ENCODE results near the gene NOC4L. TPM values are rescaled to one million over a fixed set of nuclear protein-coding genes. Genes with fewer than 3 reads are reported as not detected.

NOC4L gene
- total RNA-seq, 1 experiment from 2014 or later, result 41.4 TPM

DNA sequence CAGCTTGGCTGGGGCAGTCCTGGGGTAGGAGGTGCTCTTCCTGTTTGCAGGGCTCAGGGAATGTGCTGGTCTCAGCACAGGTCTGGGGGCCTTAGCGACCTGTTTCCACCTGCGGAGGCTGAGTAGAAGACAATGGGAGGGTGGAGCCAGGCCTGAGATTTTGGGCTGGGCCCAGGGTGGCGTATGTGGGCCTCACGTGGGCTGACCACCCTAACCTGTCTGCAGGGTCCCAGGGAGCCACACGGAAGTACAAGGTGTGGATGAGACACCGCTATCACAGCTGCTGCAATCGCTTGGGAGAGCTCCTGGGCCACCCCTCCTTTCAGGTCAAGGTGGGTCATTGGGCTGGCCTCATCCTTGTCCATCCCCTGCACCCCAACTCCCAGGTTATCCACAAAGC lies 1.1 kb downstream of the NOC4L start:
- no peaks in the 10 kb centered on the region for H3K9me3 Mint-ChIP-seq
- peaks cover 10% of the 10 kb centered on the region for H3K4me1 Mint-ChIP-seq
- peaks cover 7% of the 10 kb centered on the region for H3K36me3 Mint-ChIP-seq
- peak overlapping the region; percentile 78 for H3K4me3 Mint-ChIP-seq
- no peaks in the 10 kb centered on the region for H3K27me3 Mint-ChIP-seq (ENCODE audit: low read depth)
- DNase-seq (ENCODE audit: low spot score) (no peak), ATAC-seq (no peak)
- ChIA-PET POLR2A (no interaction called here), CTCF (interaction anchor here (1.0 kb wide), 1 partner anchor 9 kb away, joined by 4 read pairs; no protein-coding TSS in a partner anchor)
- no peak overlapping the region for H3K27ac Mint-ChIP-seq
- no peak for TF ChIP-seq ZNF138 (CRISPR knock-in tag; conservative IDR thresholded peaks at IDR 0.05)
- no peak for TF ChIP-seq ZNF263 (CRISPR knock-in tag; IDR thresholded peaks at IDR 0.05; ENCODE audit: low read depth)
- no peak for TF ChIP-seq MLX (CRISPR knock-in tag; IDR thresholded peaks at IDR 0.05)

DNA sequence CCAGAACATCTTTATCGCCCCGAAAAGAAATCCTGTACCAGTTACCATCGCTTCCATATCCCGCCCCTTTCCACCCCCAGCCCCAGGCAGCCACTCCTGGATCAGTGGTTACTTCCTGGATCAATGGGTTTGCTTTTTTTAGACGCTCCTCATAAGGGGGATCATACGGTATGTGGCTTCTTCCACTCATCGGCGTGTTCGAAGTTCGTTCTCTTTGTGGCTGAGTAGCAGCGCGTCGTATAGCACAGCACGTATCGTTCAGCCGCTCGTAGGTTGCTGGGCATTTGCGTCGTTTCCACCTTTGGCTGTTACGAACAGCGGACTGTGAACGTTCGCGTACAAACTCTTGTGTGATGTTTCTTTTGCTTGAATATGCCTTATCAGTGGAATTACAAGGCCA lies 1.8 kb downstream of the NOC4L start:
- ChIA-PET CTCF (no interaction called here), POLR2A (no interaction called here)
- Mint-ChIP-seq H3K9me3 (no peaks in the 10 kb centered on the region), H3K4me1 (peaks cover 10% of the 10 kb centered on the region), H3K4me3 (peak overlapping the region; percentile 78), H3K27ac (no peak overlapping the region), H3K27me3 (ENCODE audit: low read depth) (no peaks in the 10 kb centered on the region), H3K36me3 (peaks cover 7% of the 10 kb centered on the region)
- TF ChIP-seq FOXK1 (CRISPR knock-in tag; IDR thresholded peaks at IDR 0.05), result no peak
- TF ChIP-seq ZNF396 (CRISPR knock-in tag; IDR thresholded peaks at IDR 0.05; ENCODE audit: borderline replicate concordance), result no peak
- no peak for TF ChIP-seq ZNF317 (CRISPR knock-in tag; IDR thresholded peaks at IDR 0.05; ENCODE audit: borderline replicate concordance, low read depth)
- no peak for TF ChIP-seq ZBTB43 (CRISPR knock-in tag; IDR thresholded peaks at IDR 0.05)
- TF ChIP-seq CBFB (CRISPR knock-in tag; IDR thresholded peaks at IDR 0.05; ENCODE audit: low read depth), result no peak
- TF ChIP-seq ZNF512 (CRISPR knock-in tag; IDR thresholded peaks at IDR 0.05; ENCODE audit: borderline replicate concordance), result no peak
- TF ChIP-seq ZBTB21 (CRISPR knock-in tag; IDR thresholded peaks at IDR 0.05; ENCODE audit: borderline replicate concordance), result no peak
- TF ChIP-seq, protein P1, sequence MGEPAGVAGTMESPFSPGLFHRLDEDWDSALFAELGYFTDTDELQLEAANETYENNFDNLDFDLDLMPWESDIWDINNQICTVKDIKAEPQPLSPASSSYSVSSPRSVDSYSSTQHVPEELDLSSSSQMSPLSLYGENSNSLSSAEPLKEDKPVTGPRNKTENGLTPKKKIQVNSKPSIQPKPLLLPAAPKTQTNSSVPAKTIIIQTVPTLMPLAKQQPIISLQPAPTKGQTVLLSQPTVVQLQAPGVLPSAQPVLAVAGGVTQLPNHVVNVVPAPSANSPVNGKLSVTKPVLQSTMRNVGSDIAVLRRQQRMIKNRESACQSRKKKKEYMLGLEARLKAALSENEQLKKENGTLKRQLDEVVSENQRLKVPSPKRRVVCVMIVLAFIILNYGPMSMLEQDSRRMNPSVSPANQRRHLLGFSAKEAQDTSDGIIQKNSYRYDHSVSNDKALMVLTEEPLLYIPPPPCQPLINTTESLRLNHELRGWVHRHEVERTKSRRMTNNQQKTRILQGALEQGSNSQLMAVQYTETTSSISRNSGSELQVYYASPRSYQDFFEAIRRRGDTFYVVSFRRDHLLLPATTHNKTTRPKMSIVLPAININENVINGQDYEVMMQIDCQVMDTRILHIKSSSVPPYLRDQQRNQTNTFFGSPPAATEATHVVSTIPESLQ (CRISPR knock-in tag; IDR thresholded peaks at IDR 0.05), result no peak
- TF ChIP-seq ZNF263 (CRISPR knock-in tag; IDR thresholded peaks at IDR 0.05; ENCODE audit: low read depth), result no peak
- no peak for TF ChIP-seq E2F5 (CRISPR knock-in tag; IDR thresholded peaks at IDR 0.05)
- no peak for TF ChIP-seq SP1 (CRISPR knock-in tag; conservative IDR thresholded peaks at IDR 0.05)
- TF ChIP-seq TCF7 (CRISPR knock-in tag; IDR thresholded peaks at IDR 0.05; ENCODE audit: low read depth), result no peak
- no peak for TF ChIP-seq NR3C1 (CRISPR knock-in tag; conservative IDR thresholded peaks at IDR 0.05; ENCODE audit: low read depth)
- TF ChIP-seq GRHL2 (CRISPR knock-in tag; IDR thresholded peaks at IDR 0.05; ENCODE audit: insufficient replicate concordance, severe bottlenecking), result no peak
- TF ChIP-seq, protein P2, sequence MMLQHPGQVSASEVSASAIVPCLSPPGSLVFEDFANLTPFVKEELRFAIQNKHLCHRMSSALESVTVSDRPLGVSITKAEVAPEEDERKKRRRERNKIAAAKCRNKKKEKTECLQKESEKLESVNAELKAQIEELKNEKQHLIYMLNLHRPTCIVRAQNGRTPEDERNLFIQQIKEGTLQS (CRISPR knock-in tag; conservative IDR thresholded peaks at IDR 0.05), result no peak
- TF ChIP-seq SMAD4 (CRISPR knock-in tag; IDR thresholded peaks at IDR 0.05), result no peak
- TF ChIP-seq MXD4 (CRISPR knock-in tag; IDR thresholded peaks at IDR 0.05; ENCODE audit: borderline replicate concordance), result no peak
- TF ChIP-seq NFATC4 (CRISPR knock-in tag; IDR thresholded peaks at IDR 0.05), result no peak
- TF ChIP-seq, protein P3, sequence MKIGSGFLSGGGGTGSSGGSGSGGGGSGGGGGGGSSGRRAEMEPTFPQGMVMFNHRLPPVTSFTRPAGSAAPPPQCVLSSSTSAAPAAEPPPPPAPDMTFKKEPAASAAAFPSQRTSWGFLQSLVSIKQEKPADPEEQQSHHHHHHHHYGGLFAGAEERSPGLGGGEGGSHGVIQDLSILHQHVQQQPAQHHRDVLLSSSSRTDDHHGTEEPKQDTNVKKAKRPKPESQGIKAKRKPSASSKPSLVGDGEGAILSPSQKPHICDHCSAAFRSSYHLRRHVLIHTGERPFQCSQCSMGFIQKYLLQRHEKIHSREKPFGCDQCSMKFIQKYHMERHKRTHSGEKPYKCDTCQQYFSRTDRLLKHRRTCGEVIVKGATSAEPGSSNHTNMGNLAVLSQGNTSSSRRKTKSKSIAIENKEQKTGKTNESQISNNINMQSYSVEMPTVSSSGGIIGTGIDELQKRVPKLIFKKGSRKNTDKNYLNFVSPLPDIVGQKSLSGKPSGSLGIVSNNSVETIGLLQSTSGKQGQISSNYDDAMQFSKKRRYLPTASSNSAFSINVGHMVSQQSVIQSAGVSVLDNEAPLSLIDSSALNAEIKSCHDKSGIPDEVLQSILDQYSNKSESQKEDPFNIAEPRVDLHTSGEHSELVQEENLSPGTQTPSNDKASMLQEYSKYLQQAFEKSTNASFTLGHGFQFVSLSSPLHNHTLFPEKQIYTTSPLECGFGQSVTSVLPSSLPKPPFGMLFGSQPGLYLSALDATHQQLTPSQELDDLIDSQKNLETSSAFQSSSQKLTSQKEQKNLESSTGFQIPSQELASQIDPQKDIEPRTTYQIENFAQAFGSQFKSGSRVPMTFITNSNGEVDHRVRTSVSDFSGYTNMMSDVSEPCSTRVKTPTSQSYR (CRISPR knock-in tag; IDR thresholded peaks at IDR 0.05), result no peak
- TF ChIP-seq ZNF138 (CRISPR knock-in tag; conservative IDR thresholded peaks at IDR 0.05), result no peak
- DNase-seq (ENCODE audit: low spot score) (no peak), ATAC-seq (no peak)
